Endothelial cell of umbilical vein (primary cell): ENCODE data around the gene RTKN2. TPM values are rescaled to one million over a fixed set of nuclear protein-coding genes. Genes with fewer than 3 reads are reported as not detected.

ENCODE experiments used
- BruUV-seq: library from RNA; stranded (reverse); fragments of 400-500 nt; replicated peaks from 2 replicates; lab custom pipeline; 2021; lab: Mats Ljungman, UMichigan
- CTCF ChIA-PET: fragments of 300-600, 350-600 bp; sonication (Branson Sonifier 250); formaldehyde crosslinking; loops from one replicate; lab custom pipeline; 2021; ENCODE audit warnings: antibody characterized with exemption, inconsistent platforms; lab: Charles Lee
- POLR2A ChIA-PET: fragments of 300-600, 350-600 bp; sonication (Branson Sonifier 250); formaldehyde crosslinking; loops from one replicate; lab custom pipeline; 2021; ENCODE audit warnings: antibody characterized with exemption, inconsistent platforms; lab: Charles Lee
- DNase-seq: peaks from one replicate; pipeline ENCODE4 v3.0.0-alpha.2; 2011; ENCODE audit warnings: low read depth, low spot score
- FAIRE-seq: peaks from 2 replicates; lab custom pipeline; 2011; peaks lifted over from hg19 to GRCh38; lab: Jason Lieb, UNC
- H2AFZ ChIP-seq: 2 replicates; pipeline ENCODE4 v1.6.0; 2012; ENCODE audit warnings: low read depth, low read length, control low read depth, inconsistent platforms
- H3K27ac ChIP-seq: 2 replicates; pipeline ENCODE4 v1.5.1; 2011; ENCODE audit warnings: low read depth, mild to moderate bottlenecking, control low read depth, low read length, moderate library complexity; ENCODE audit not compliant: insufficient read depth
- H3K27me3 ChIP-seq, 2 experiments: 2 replicates each; pipeline versions ENCODE4 v1.6.0 to v1.6.1; 2011; ENCODE audit warnings: low read length in 2 of 2, mixed read lengths in 1 of 2; ENCODE audit not compliant: control insufficient read depth in 2 of 2, insufficient read depth in 2 of 2
- H3K36me3 ChIP-seq, 2 experiments: 2 replicates in 1 of 2; 3 replicates in 1 of 2; pipeline ENCODE4 v1.5.1; 2011; ENCODE audit warnings: low read length in 2 of 2, mild to moderate bottlenecking in 1 of 2, moderate library complexity in 1 of 2; ENCODE audit not compliant: control insufficient read depth in 2 of 2, insufficient read depth in 2 of 2; ENCODE audit errors: extremely low read depth in 1 of 2
- H3K4me1 ChIP-seq: 3 replicates; pipeline ENCODE4 v1.5.1; 2011; ENCODE audit warnings: mild to moderate bottlenecking, low read length; ENCODE audit not compliant: control insufficient read depth, insufficient read depth; ENCODE audit errors: extremely low read depth
- H3K4me2 ChIP-seq: 2 replicates; pipeline ENCODE4 v1.6.1; 2011; ENCODE audit warnings: low read length, control low read depth, mixed read lengths; ENCODE audit not compliant: insufficient read depth
- H3K4me3 ChIP-seq, 3 experiments: fragments of 200-600 bp in 1 of 3; sonication (generic), shearing (Covaris generic) in 1 of 3; replicated peaks in 1 of 3; 2 replicates each; pipeline ENCODE4 v1.5.1; 2011 to 2016; ENCODE audit warnings: control low read depth in 3 of 3, low read length in 3 of 3, mild to moderate bottlenecking in 2 of 3, inconsistent platforms in 1 of 3, low read depth in 1 of 3, moderate library complexity in 1 of 3; ENCODE audit not compliant: insufficient read depth in 1 of 3
- H3K79me2 ChIP-seq: 2 replicates; pipeline ENCODE4 v1.6.0; 2012; ENCODE audit warnings: low read length, inconsistent platforms; ENCODE audit not compliant: control insufficient read depth, insufficient read depth
- H3K9ac ChIP-seq: replicated peaks from 2 replicates; pipeline ENCODE3; 2011; ENCODE audit warnings: low read length, control low read depth; ENCODE audit not compliant: insufficient read depth; ENCODE audit errors: extremely low read depth
- H3K9me1 ChIP-seq: replicated peaks from 3 replicates; pipeline ENCODE4 v1.6.0; 2011; ENCODE audit warnings: mild to moderate bottlenecking, low read length; ENCODE audit not compliant: control insufficient read depth, insufficient read depth; ENCODE audit errors: extremely low read depth
- H3K9me3 ChIP-seq: replicated peaks from 2 replicates; pipeline ENCODE4 v1.5.1; 2012; ENCODE audit warnings: low read length, inconsistent platforms; ENCODE audit not compliant: control insufficient read depth, insufficient read depth
- H4K20me1 ChIP-seq: replicated peaks from 2 replicates; pipeline ENCODE3; 2011; ENCODE audit warnings: mild to moderate bottlenecking, low read length; ENCODE audit not compliant: control insufficient read depth, insufficient read depth; ENCODE audit errors: extremely low read depth
- EZH2 ChIP-seq: IDR thresholded peaks from 2 replicates; pipeline ENCODE4 v1.6.1; 2012; ENCODE audit warnings: borderline replicate concordance, low read depth, mild to moderate bottlenecking, moderate library complexity, low read length, inconsistent platforms; ENCODE audit not compliant: severe bottlenecking
- FOS ChIP-seq: IDR thresholded peaks from 2 replicates; pipeline ENCODE4 v1.6.1; 2011; ENCODE audit warnings: mild to moderate bottlenecking, low read length, moderate library complexity, borderline replicate concordance; ENCODE audit not compliant: insufficient read depth
- GATA2 ChIP-seq: IDR thresholded peaks from 2 replicates; pipeline ENCODE4 v1.7.0; 2011; ENCODE audit warnings: low read depth, mild to moderate bottlenecking, moderate library complexity, mixed read lengths, low read length; ENCODE audit not compliant: insufficient read length, insufficient read depth
- MYC ChIP-seq: IDR thresholded peaks from one replicate; pipeline ENCODE4 v1.6.1; 2011; ENCODE audit warnings: mild to moderate bottlenecking, low read depth, low read length
- POLR2A ChIP-seq: IDR thresholded peaks from 2 replicates; pipeline ENCODE4 v1.6.1; 2012; ENCODE audit warnings: low read depth, mild to moderate bottlenecking, control low read depth, low read length
- POLR2AphosphoS5 ChIP-seq: IDR thresholded peaks from 2 replicates; pipeline ENCODE4 v1.6.1; 2012; ENCODE audit warnings: low read depth, mild to moderate bottlenecking, control low read depth, low read length, moderate library complexity; ENCODE audit not compliant: insufficient read depth
- dilution Hi-C: fragments of 300-500 bp; cut with MboI; formaldehyde crosslinking; loops from one replicate; pipeline ENCODE4 v1.15.0; 2019; ENCODE audit warnings: low sequenced_read_pairs; ENCODE audit not compliant: extremely low pct_ligation_motif_present
- intact Hi-C: fragments of 100-400 bp; cut with micrococcal nuclease; formaldehyde crosslinking; loops from one replicate; pipeline ENCODE4 v1.10.0; 2022
- polyA plus RNA-seq, 4 experiments: library from polyadenylated mRNA; depleted of rRNA in 3 of 4; stranded (reverse) in 3 of 4; unstranded in 1 of 4; fragments of >200 nt; gene quantifications; 2 replicates each; pipeline versions ENCODE4 v1.2.1 to v1.2.3, GENCODE V29; 2011 to 2012; ENCODE audit warnings: missing spikeins in 1 of 4
- total RNA-seq: library from RNA; stranded (reverse); gene quantifications from 2 replicates; pipeline ENCODE4 v1.2.3, GENCODE V29; 2021
- TF ChIP-seq, protein P1 (sequence below), 2 donors: IDR thresholded peaks; 1 replicate in 1 of 2; 2 replicates in 1 of 2; pipeline ENCODE4 v1.5.1; 2011; ENCODE audit warnings: low read length in 2 of 2, mild to moderate bottlenecking in 2 of 2, moderate library complexity in 2 of 2, control low read depth in 1 of 2, inconsistent platforms in 1 of 2, low read depth in 1 of 2; ENCODE audit not compliant: insufficient read depth in 1 of 2; ENCODE audit errors: extremely low read depth in 1 of 2

Gene RTKN2
- total and polyA plus RNA-seq, 2 donors (not counting 3 experiments of a cell fraction or from before 2014, with no cell fraction given): 0.65 to 4.8 TPM

GRCh38 chr10:62153191-62153590 lies 115.5 kb downstream of the RTKN2 start:
- Histone ChIP-seq H3K27me3 (no peaks in the 10 kb centered on the region), H3K79me2 (no peaks in the 10 kb centered on the region), H3K36me3 (no peaks in the 10 kb centered on the region), H3K9me1 (no peaks in the 10 kb centered on the region), H3K9ac (no peak overlapping the region), H3K9me3 (no peaks in the 10 kb centered on the region), H3K27ac (no peak overlapping the region), H4K20me1 (no peaks in the 10 kb centered on the region), H2AFZ (no peak overlapping the region), H3K4me2 (no peak overlapping the region), H3K4me3 (no peak overlapping the region), H3K4me1 (no peaks in the 10 kb centered on the region)
- TF ChIP-seq POLR2AphosphoS5: no peak
- TF ChIP-seq MYC: no peak
- no peak for TF ChIP-seq FOS
- no peak for TF ChIP-seq POLR2A
- TF ChIP-seq EZH2: no peak
- no peak for TF ChIP-seq GATA2
- TF ChIP-seq, protein P1, sequence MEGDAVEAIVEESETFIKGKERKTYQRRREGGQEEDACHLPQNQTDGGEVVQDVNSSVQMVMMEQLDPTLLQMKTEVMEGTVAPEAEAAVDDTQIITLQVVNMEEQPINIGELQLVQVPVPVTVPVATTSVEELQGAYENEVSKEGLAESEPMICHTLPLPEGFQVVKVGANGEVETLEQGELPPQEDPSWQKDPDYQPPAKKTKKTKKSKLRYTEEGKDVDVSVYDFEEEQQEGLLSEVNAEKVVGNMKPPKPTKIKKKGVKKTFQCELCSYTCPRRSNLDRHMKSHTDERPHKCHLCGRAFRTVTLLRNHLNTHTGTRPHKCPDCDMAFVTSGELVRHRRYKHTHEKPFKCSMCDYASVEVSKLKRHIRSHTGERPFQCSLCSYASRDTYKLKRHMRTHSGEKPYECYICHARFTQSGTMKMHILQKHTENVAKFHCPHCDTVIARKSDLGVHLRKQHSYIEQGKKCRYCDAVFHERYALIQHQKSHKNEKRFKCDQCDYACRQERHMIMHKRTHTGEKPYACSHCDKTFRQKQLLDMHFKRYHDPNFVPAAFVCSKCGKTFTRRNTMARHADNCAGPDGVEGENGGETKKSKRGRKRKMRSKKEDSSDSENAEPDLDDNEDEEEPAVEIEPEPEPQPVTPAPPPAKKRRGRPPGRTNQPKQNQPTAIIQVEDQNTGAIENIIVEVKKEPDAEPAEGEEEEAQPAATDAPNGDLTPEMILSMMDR (IDR thresholded peaks at IDR 0.05; ENCODE audit: extremely low read depth in 1 of 2, insufficient read depth in 1 of 2, low read depth in 1 of 2, low read length in 2 of 2): no peak
- intact Hi-C loops (no loop called here), dilution Hi-C loops (no loop called here)
- ChIA-PET CTCF (no interaction called here), POLR2A (no interaction called here)
- no peak for FAIRE-seq
- no TSS peak for BruUV-seq
- no peak for DNase-seq
